SKM-1 (cell line): Measurements from ENCODE around the gene ANOS1.
A peak's percentile ranks its signal among the peaks of the same experiment; 100 is the strongest.
"Not testable (repeated sequence)": the region's sequence is repeated elsewhere in the genome, so short reads cannot be mapped to it uniquely, and the experiment has no call there.

Source experiments
- DNase-seq: peaks from one replicate; lab custom pipeline; 2025; ENCODE audit not compliant: unreplicated experiment; lab: John Stamatoyannopoulos, UW

The ANOS1 gene

GRCh38 chrX:8731559-8732395 lies at the start of gene ANOS1:
Gene ANOS1 (minus strand): TSS chrX:8732137. CDS start chrX:8732036, 101 bp downstream.
- peak; percentile 0 for DNase-seq

GRCh38 chrX:8773117-8773516 lies 41.2 kb upstream of the ANOS1 start:
- DNase-seq, result no peak

- DNase-seq, result no peak
Measured at GRCh38 chrX:8760021-8760420, 28.1 kb upstream of the ANOS1 start.

GRCh38 chrX:8758706-8759105 lies 26.8 kb upstream of the ANOS1 start:
- not testable (repeated sequence) for DNase-seq

- not testable (repeated sequence) for DNase-seq
Measured at GRCh38 chrX:8757609-8758389, 25.9 kb upstream of the ANOS1 start.

GRCh38 chrX:8755813-8756212 lies 23.9 kb upstream of the ANOS1 start:
- no peak for DNase-seq

GRCh38 chrX:8755116-8755515 lies 23.2 kb upstream of the ANOS1 start:
- no peak for DNase-seq

- no peak for DNase-seq
Measured at GRCh38 chrX:8749697-8750096, 17.8 kb upstream of the ANOS1 start.

GRCh38 chrX:8748855-8749254 lies 16.9 kb upstream of the ANOS1 start:
- DNase-seq, result no peak

- DNase-seq, result no peak
Measured at GRCh38 chrX:8743126-8743732, 11.3 kb upstream of the ANOS1 start.

GRCh38 chrX:8741981-8742380 lies 10.0 kb upstream of the ANOS1 start:
- no peak for DNase-seq

- DNase-seq, result peak; percentile 18
Measured at GRCh38 chrX:8738588-8739189, 6.8 kb upstream of the ANOS1 start.

GRCh38 chrX:8737883-8738282 lies 5.9 kb upstream of the ANOS1 start:
- DNase-seq, result no peak

GRCh38 chrX:8730812-8731558 lies 952 bp downstream of the ANOS1 start:
- DNase-seq, result no peak

GRCh38 chrX:8729811-8730210 lies 2.1 kb downstream of the ANOS1 start:
- no peak for DNase-seq

GRCh38 chrX:8728932-8729535 lies 2.9 kb downstream of the ANOS1 start:
- no peak for DNase-seq

GRCh38 chrX:8726031-8726652 lies 5.8 kb downstream of the ANOS1 start:
- no peak for DNase-seq

GRCh38 chrX:8724300-8724699 lies 7.6 kb downstream of the ANOS1 start:
- DNase-seq, result no peak

GRCh38 chrX:8721536-8721935 lies 10.4 kb downstream of the ANOS1 start:
- DNase-seq, result no peak

GRCh38 chrX:8720136-8720535 lies 11.8 kb downstream of the ANOS1 start:
- DNase-seq, result no peak
